ENCODE measurements around the gene ART4.
A peak's percentile ranks its signal among the peaks of the same experiment; 100 is the strongest.

ART4 gene

GRCh38 chr12:14836336-14837210 lies 6.8 kb downstream of the ART4 start:
- H3K4me1 Mint-ChIP-seq, result no peaks in the 10 kb centered on the region
- H3K27ac Mint-ChIP-seq, result no peak overlapping the region
- ATAC-seq, result no peak
- no peak for DNase-seq
- H3K9me3 Mint-ChIP-seq, result no peaks in the 10 kb centered on the region
- H3K4me3 Mint-ChIP-seq, result no peak overlapping the region
- peaks cover 25% of the 10 kb centered on the region for H3K27me3 Mint-ChIP-seq

GRCh38 chr12:14834509-14834908 lies 8.8 kb downstream of the ART4 start:
- H3K9me3 Mint-ChIP-seq, result no peaks in the 10 kb centered on the region
- DNase-seq (no peak), ATAC-seq (no peak)
- no peak overlapping the region for H3K4me3 Mint-ChIP-seq
- H3K4me1 Mint-ChIP-seq, result no peaks in the 10 kb centered on the region
- peaks cover 25% of the 10 kb centered on the region for H3K27me3 Mint-ChIP-seq
- no peak overlapping the region for H3K27ac Mint-ChIP-seq

- Mint-ChIP-seq H3K9me3 (no peaks in the 10 kb centered on the region), H3K27ac (no peak overlapping the region), H3K27me3 (peaks cover 19% of the 10 kb centered on the region), H3K4me1 (no peaks in the 10 kb centered on the region), H3K4me3 (no peak overlapping the region)
- no peak for DNase-seq
- ATAC-seq, result no peak
These were observed 9.4 kb downstream of the ART4 start for GRCh38 chr12:14833952-14834351.

GRCh38 chr12:14833336-14833735 lies 10.0 kb downstream of the ART4 start:
- DNase-seq (no peak), ATAC-seq (no peak)
- Mint-ChIP-seq H3K27ac (no peak overlapping the region), H3K4me1 (no peaks in the 10 kb centered on the region), H3K27me3 (peaks cover 17% of the 10 kb centered on the region), H3K4me3 (no peak overlapping the region), H3K9me3 (no peaks in the 10 kb centered on the region)

- ATAC-seq, result no peak
- Mint-ChIP-seq H3K4me1 (peaks cover 11% of the 10 kb centered on the region), H3K27ac (no peak overlapping the region), H3K27me3 (peaks cover 4% of the 10 kb centered on the region), H3K4me3 (no peak overlapping the region), H3K9me3 (no peaks in the 10 kb centered on the region)
- no peak for DNase-seq
These were observed 14.4 kb downstream of the ART4 start for GRCh38 chr12:14828892-14829291.

- H3K4me1 Mint-ChIP-seq, result peaks cover 11% of the 10 kb centered on the region
- H3K27me3 Mint-ChIP-seq, result no peaks in the 10 kb centered on the region
- no peak overlapping the region for H3K27ac Mint-ChIP-seq
- no peaks in the 10 kb centered on the region for H3K9me3 Mint-ChIP-seq
- H3K4me3 Mint-ChIP-seq, result no peak overlapping the region
- ATAC-seq (no peak), DNase-seq (no peak)
These were observed 16.3 kb downstream of the ART4 start for GRCh38 chr12:14827043-14827442.

- Mint-ChIP-seq H3K9me3 (no peaks in the 10 kb centered on the region), H3K27ac (no peak overlapping the region), H3K4me3 (no peak overlapping the region), H3K4me1 (peaks cover 11% of the 10 kb centered on the region), H3K27me3 (no peaks in the 10 kb centered on the region)
- DNase-seq, result no peak
- ATAC-seq, result no peak
These were observed 16.8 kb downstream of the ART4 start for GRCh38 chr12:14826491-14826890.

- peaks cover 11% of the 10 kb centered on the region for H3K4me1 Mint-ChIP-seq
- H3K27me3 Mint-ChIP-seq, result no peaks in the 10 kb centered on the region
- DNase-seq (no peak), ATAC-seq (no peak)
- peak overlapping the region in 1 of 2 donors; percentile 19 for H3K4me3 Mint-ChIP-seq
- no peaks in the 10 kb centered on the region for H3K9me3 Mint-ChIP-seq
- H3K27ac Mint-ChIP-seq, result no peak overlapping the region
These were observed 18.1 kb downstream of the ART4 start for GRCh38 chr12:14825256-14825655.

GRCh38 chr12:14824012-14824634 lies 19.2 kb downstream of the ART4 start:
- no peak for DNase-seq
- ATAC-seq, result peak; percentile 78
- Mint-ChIP-seq H3K9me3 (no peaks in the 10 kb centered on the region), H3K4me3 (peak overlapping the region in 1 of 2 donors; percentile 12), H3K4me1 (peaks cover 11% of the 10 kb centered on the region), H3K27ac (no peak overlapping the region), H3K27me3 (no peaks in the 10 kb centered on the region)

- H3K27ac Mint-ChIP-seq, result peak within 1 kb of the TSS in 1 of 2 donors; percentile 64
- H3K4me3 Mint-ChIP-seq, result no peak within 1 kb of the TSS
- peaks cover 0 to 9% of the 10 kb centered on the region in 2 donors for H3K9me3 Mint-ChIP-seq
- ATAC-seq (no peak), DNase-seq (no peak)
- peaks cover 17% of the 10 kb centered on the region for H3K4me1 Mint-ChIP-seq
- peaks cover 10% of the 10 kb centered on the region for H3K27me3 Mint-ChIP-seq
These were observed 29.3 kb downstream of the ART4 start, which contains the start of gene SMCO3 for GRCh38 chr12:14814014-14814413. SMCO3 (minus strand) TSS chr12:14814182; CDS start chr12:14806680, 7,502 bp downstream.

GRCh38 chr12:14811486-14811885 lies 31.8 kb downstream of the ART4 start:
- H3K27ac Mint-ChIP-seq, result no peak overlapping the region
- ATAC-seq, result no peak
- H3K4me1 Mint-ChIP-seq, result peaks cover 17% of the 10 kb centered on the region
- H3K4me3 Mint-ChIP-seq, result peak overlapping the region in 1 of 2 donors; percentile 27
- no peak for DNase-seq
- no peaks in the 10 kb centered on the region for H3K27me3 Mint-ChIP-seq
- H3K9me3 Mint-ChIP-seq, result no peaks in the 10 kb centered on the region

GRCh38 chr12:14810953-14811483 lies 32.3 kb downstream of the ART4 start:
- no peak for DNase-seq
- ATAC-seq, result no peak

GRCh38 chr12:14810167-14810952 lies 33.0 kb downstream of the ART4 start:
- Mint-ChIP-seq H3K9me3 (no peaks in the 10 kb centered on the region), H3K4me1 (peaks cover 22% of the 10 kb centered on the region), H3K27ac (no peak overlapping the region), H3K27me3 (no peaks in the 10 kb centered on the region), H3K4me3 (no peak overlapping the region)
- no peak for ATAC-seq
- no peak for DNase-seq

More at GRCh38 chr12:14810953-14811483, 32.3 kb downstream of the ART4 start:
- Mint-ChIP-seq H3K27me3 (no peaks in the 10 kb centered on the region), H3K4me3 (peak overlapping the region in 1 of 2 donors; percentile 27), H3K27ac (no peak overlapping the region), H3K9me3 (no peaks in the 10 kb centered on the region), H3K4me1 (peaks cover 17% of the 10 kb centered on the region)

- H3K4me1 Mint-ChIP-seq, result peaks cover 26% of the 10 kb centered on the region
- H3K4me3 Mint-ChIP-seq, result no peak overlapping the region
- ATAC-seq (peak; percentile 6), DNase-seq (no peak)
- H3K27ac Mint-ChIP-seq, result no peak overlapping the region
- H3K9me3 Mint-ChIP-seq, result no peaks in the 10 kb centered on the region
- H3K27me3 Mint-ChIP-seq, result no peaks in the 10 kb centered on the region
These were observed 39.5 kb downstream of the ART4 start for GRCh38 chr12:14803830-14804160.

- no peaks in the 10 kb centered on the region for H3K27me3 Mint-ChIP-seq
These were observed 40.1 kb downstream of the ART4 start, which contains the start of the genes C12orf60 and WBP11 for GRCh38 chr12:14803011-14803829. C12orf60 (plus strand) TSS chr12:14803670; CDS start chr12:14822936, 19,266 bp downstream. WBP11 (minus strand) TSS chr12:14803478; CDS start chr12:14801383, 2,095 bp downstream.

More at GRCh38 chr12:14803011-14803829, 40.1 kb downstream of the ART4 start, which contains the start of the genes C12orf60 and WBP11:
- peak; percentile 80 to 90 for DNase-seq
- Mint-ChIP-seq H3K27ac (peak within 1 kb of the TSS in 1 of 2 donors; percentile 19), H3K4me1 (peaks cover 26% of the 10 kb centered on the region), H3K9me3 (no peaks in the 10 kb centered on the region), H3K4me3 (no peak within 1 kb of the TSS)
- peak; percentile 99 for ATAC-seq

Measured in stimulated activated naive CD8-positive, alpha-beta T cell treated with anti-CD3 and anti-CD28 coated beads, Interleukin-15, amount 100 ng/mL, for 72 hours (primary cell).